ENCODE results near the gene LTB4R2. TPM values are rescaled to one million over a fixed set of nuclear protein-coding genes. Genes with fewer than 3 reads are reported as not detected.
"Not testable (repeated sequence)": the region's sequence is repeated elsewhere in the genome, so short reads cannot be mapped to it uniquely, and the experiment has no call there.

Gene LTB4R2
- total RNA-seq, 1 donor from 2014 or later = 7.9 TPM

DNA sequence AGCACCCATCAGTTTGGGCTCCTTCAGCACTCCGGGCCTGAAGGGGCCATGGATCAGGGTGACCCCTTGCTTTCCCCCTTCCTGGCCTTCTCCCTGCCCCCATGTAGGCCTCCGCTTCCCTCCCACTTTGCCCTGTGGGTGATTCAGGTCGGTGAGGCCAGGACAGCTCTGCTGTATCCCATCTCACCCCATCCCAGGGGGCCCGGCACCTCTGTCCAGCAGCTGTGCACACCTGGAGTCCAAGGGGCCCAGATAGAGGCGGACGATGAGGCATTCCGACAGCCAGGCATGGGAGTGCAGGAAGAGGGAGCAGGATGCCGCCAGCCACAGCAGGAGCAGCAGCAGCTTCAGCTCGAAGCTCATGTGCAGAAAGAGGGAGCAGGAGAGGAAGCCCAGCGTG lies 12.7 kb downstream of the LTB4R2 start:
- Mint-ChIP-seq H3K4me1 (ENCODE audit: low read depth) (peaks cover 12% of the 10 kb centered on the region), H3K9me3 (no peaks in the 10 kb centered on the region), H3K36me3 (ENCODE audit: low read depth) (no peaks in the 10 kb centered on the region), H3K27ac (no peak overlapping the region), H3K4me3 (ENCODE audit: low read depth) (no peak overlapping the region), H3K27me3 (ENCODE audit: low read depth) (peaks cover 11% of the 10 kb centered on the region)
- DNase-seq (ENCODE audit: low spot score) = no peak
- intact Hi-C loops (cut with micrococcal nuclease) = no loop called here

- H3K36me3 Mint-ChIP-seq (ENCODE audit: low read depth) = no peaks in the 10 kb centered on the region
- H3K4me3 Mint-ChIP-seq (ENCODE audit: low read depth) = no peak overlapping the region
- intact Hi-C loops (cut with micrococcal nuclease) = no loop called here
- DNase-seq (ENCODE audit: low spot score) = no peak
- H3K27me3 Mint-ChIP-seq (ENCODE audit: low read depth) = peaks cover 11% of the 10 kb centered on the region
- no peaks in the 10 kb centered on the region for H3K9me3 Mint-ChIP-seq
- no peak overlapping the region for H3K27ac Mint-ChIP-seq
- peaks cover 9% of the 10 kb centered on the region for H3K4me1 Mint-ChIP-seq (ENCODE audit: low read depth)
Measured at GRCh38 chr14:24323341-24323740, 13.4 kb downstream of the LTB4R2 start.

GRCh38 chr14:24324024-24324423 lies 14.1 kb downstream of the LTB4R2 start:
- DNase-seq (ENCODE audit: low spot score) = no peak
- Mint-ChIP-seq H3K4me1 (ENCODE audit: low read depth) (peaks cover 16% of the 10 kb centered on the region), H3K36me3 (ENCODE audit: low read depth) (no peaks in the 10 kb centered on the region), H3K27ac (no peak overlapping the region), H3K27me3 (ENCODE audit: low read depth) (peaks cover 11% of the 10 kb centered on the region), H3K9me3 (no peaks in the 10 kb centered on the region), H3K4me3 (ENCODE audit: low read depth) (no peak overlapping the region)
- intact Hi-C loops (cut with micrococcal nuclease) = no loop called here

DNA sequence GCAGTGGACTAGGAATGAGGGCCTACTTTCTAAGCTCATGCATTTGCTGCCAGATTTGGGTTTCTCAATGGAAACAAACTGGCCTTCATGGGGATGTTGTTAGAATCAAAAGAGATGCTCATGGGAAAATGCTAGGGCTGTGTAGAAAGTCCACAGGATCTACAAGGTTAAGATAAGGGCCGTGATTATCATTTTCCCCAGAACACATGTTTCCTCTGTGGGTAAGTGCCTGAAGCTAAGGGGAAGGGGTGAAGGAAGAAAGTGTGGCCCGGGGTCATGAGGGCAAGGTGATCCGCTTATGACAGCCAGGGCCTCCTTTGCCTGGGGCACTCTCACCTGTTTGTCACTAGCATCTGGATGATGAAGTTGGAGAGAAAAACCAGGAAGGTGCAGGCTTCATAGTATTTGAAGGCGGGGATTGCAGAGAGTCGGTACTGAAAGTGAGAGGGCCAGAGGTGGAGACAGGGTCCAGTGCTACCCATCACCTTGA lies 15.1 kb downstream of the LTB4R2 start:
- intact Hi-C loops (cut with micrococcal nuclease) = no loop called here
- H3K4me1 Mint-ChIP-seq (ENCODE audit: low read depth) = peaks cover 25% of the 10 kb centered on the region
- no peaks in the 10 kb centered on the region for H3K36me3 Mint-ChIP-seq (ENCODE audit: low read depth)
- no peak overlapping the region for H3K4me3 Mint-ChIP-seq (ENCODE audit: low read depth)
- peaks cover 4% of the 10 kb centered on the region for H3K27me3 Mint-ChIP-seq (ENCODE audit: low read depth)
- no peak for DNase-seq (ENCODE audit: low spot score)
- no peak overlapping the region for H3K27ac Mint-ChIP-seq
- no peaks in the 10 kb centered on the region for H3K9me3 Mint-ChIP-seq

- DNase-seq (ENCODE audit: low spot score) = no peak
- no peak overlapping the region for H3K4me3 Mint-ChIP-seq (ENCODE audit: low read depth)
- H3K9me3 Mint-ChIP-seq = no peaks in the 10 kb centered on the region
- peaks cover 7% of the 10 kb centered on the region for H3K27me3 Mint-ChIP-seq (ENCODE audit: low read depth)
- H3K4me1 Mint-ChIP-seq (ENCODE audit: low read depth) = peaks cover 27% of the 10 kb centered on the region
- no peaks in the 10 kb centered on the region for H3K36me3 Mint-ChIP-seq (ENCODE audit: low read depth)
- intact Hi-C loops (cut with micrococcal nuclease) = no loop called here
- no peak overlapping the region for H3K27ac Mint-ChIP-seq
Measured at GRCh38 chr14:24325963-24326362, 16.0 kb downstream of the LTB4R2 start.

DNA sequence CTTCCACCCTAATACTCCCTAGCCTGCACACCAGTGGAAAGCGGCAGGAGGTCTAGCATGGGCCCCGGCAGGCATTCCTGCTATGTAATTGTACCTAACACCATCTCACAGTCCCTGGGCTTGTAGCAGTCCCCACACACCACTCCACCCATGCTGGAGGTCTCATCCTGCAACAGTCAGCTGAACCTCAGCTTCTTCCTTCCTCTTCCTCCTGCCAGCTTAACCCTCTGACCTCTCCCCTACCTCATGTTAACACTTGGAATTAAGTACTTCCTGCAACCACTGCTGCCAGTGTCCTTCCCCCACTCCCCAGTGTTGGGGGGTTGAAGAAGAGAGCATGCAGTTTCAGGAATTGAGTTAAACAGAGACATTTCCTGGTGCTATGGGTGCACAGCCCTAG lies 17.4 kb downstream of the LTB4R2 start:
- no peaks in the 10 kb centered on the region for H3K9me3 Mint-ChIP-seq
- H3K36me3 Mint-ChIP-seq (ENCODE audit: low read depth) = no peaks in the 10 kb centered on the region
- H3K27ac Mint-ChIP-seq = no peak overlapping the region
- no peak overlapping the region for H3K4me3 Mint-ChIP-seq (ENCODE audit: low read depth)
- intact Hi-C loops (cut with micrococcal nuclease) = no loop called here
- H3K4me1 Mint-ChIP-seq (ENCODE audit: low read depth) = peaks cover 31% of the 10 kb centered on the region
- DNase-seq (ENCODE audit: low spot score) = no peak
- peaks cover 13% of the 10 kb centered on the region for H3K27me3 Mint-ChIP-seq (ENCODE audit: low read depth)

- peaks cover 34% of the 10 kb centered on the region for H3K4me1 Mint-ChIP-seq (ENCODE audit: low read depth)
- H3K4me3 Mint-ChIP-seq (ENCODE audit: low read depth); intact Hi-C loops (cut with micrococcal nuclease): not testable (repeated sequence)
Measured at GRCh38 chr14:24327914-24328313, 18.0 kb downstream of the LTB4R2 start.

DNA sequence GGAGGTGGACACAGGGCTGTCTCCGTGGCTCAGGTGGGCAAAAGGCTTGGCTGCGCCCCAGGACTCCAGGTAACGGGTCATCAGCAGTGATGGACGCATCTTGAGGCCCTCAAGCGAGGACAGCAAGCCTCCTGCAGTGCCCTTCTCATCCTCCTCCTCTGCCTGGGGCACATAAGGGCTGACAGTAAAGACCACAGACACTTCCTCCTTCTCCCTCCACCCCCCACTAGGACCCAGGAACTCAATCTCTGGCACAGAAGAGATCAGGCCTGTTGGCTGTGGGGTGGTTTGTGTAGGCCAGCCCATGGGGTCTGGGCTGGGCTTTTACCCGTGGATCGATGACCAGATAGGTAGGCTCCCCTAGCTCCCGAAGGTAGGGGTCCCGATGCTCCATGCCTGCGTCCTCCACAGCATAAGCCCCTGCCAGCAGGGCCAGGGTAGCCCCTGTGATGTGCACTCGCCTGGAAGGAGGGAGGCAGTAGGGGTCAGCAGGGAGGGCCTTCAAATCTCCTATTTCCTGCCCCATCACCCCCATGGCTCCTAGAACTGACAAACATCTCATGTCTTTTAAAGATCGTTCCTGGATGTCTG lies 19.2 kb downstream of the LTB4R2 start:
- no peak overlapping the region for H3K27ac Mint-ChIP-seq
- peaks cover 17% of the 10 kb centered on the region for H3K27me3 Mint-ChIP-seq (ENCODE audit: low read depth)
- peaks cover 38% of the 10 kb centered on the region for H3K4me1 Mint-ChIP-seq (ENCODE audit: low read depth)
- H3K36me3 Mint-ChIP-seq (ENCODE audit: low read depth) = no peaks in the 10 kb centered on the region
- intact Hi-C loops (cut with micrococcal nuclease) = no loop called here
- no peak overlapping the region for H3K4me3 Mint-ChIP-seq (ENCODE audit: low read depth)
- no peak for DNase-seq (ENCODE audit: low spot score)
- H3K9me3 Mint-ChIP-seq = no peaks in the 10 kb centered on the region

More at GRCh38 chr14:24327914-24328313, 18.0 kb downstream of the LTB4R2 start:
- DNase-seq (ENCODE audit: low spot score); H3K27ac Mint-ChIP-seq; H3K36me3 Mint-ChIP-seq (ENCODE audit: low read depth); H3K9me3 Mint-ChIP-seq: not testable (repeated sequence)
- H3K27me3 Mint-ChIP-seq (ENCODE audit: low read depth) = peaks cover 16% of the 10 kb centered on the region

DNA sequence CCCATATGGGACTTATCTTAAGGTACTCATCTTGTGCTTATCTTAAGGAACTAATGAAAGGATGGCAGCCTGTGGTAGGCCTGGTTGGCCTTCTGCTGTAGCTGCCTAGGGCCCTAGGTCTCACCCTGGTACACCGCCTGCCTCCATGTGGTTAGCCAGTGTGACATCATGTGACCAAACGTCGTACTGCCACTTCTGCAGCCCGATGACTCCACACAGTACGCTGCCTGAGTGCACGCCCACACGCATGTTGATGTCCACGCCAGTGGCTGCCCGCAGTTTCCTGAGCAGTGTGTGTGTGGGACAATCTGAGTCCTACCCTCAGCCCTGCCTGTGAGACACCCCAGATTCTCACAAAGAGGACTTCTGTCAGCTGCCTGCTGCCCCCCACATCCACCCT lies 19.8 kb downstream of the LTB4R2 start:
- H3K4me1 Mint-ChIP-seq (ENCODE audit: low read depth) = peaks cover 38% of the 10 kb centered on the region
- DNase-seq (ENCODE audit: low spot score) = no peak
- intact Hi-C loops (cut with micrococcal nuclease) = loop anchor here (10.0 kb wide), 1 partner anchor 335 kb away; no protein-coding TSS in a partner anchor
- no peak overlapping the region for H3K4me3 Mint-ChIP-seq (ENCODE audit: low read depth)
- H3K9me3 Mint-ChIP-seq = no peaks in the 10 kb centered on the region
- peaks cover 20% of the 10 kb centered on the region for H3K27me3 Mint-ChIP-seq (ENCODE audit: low read depth)
- H3K27ac Mint-ChIP-seq = no peak overlapping the region
- H3K36me3 Mint-ChIP-seq (ENCODE audit: low read depth) = no peaks in the 10 kb centered on the region

- DNase-seq (ENCODE audit: low spot score) = no peak
- Mint-ChIP-seq H3K27me3 (ENCODE audit: low read depth) (peaks cover 27% of the 10 kb centered on the region), H3K27ac (no peak overlapping the region), H3K36me3 (ENCODE audit: low read depth) (peaks cover 12% of the 10 kb centered on the region), H3K9me3 (no peaks in the 10 kb centered on the region), H3K4me3 (ENCODE audit: low read depth) (no peak overlapping the region), H3K4me1 (ENCODE audit: low read depth) (peaks cover 39% of the 10 kb centered on the region)
- intact Hi-C loops (cut with micrococcal nuclease) = loop anchor here (10.0 kb wide), 1 partner anchor 334 kb away; no protein-coding TSS in a partner anchor
Measured at GRCh38 chr14:24330973-24331674, 21.2 kb downstream of the LTB4R2 start.

GRCh38 chr14:24331731-24332267 lies 21.9 kb downstream of the LTB4R2 start:
- peak overlapping the region; percentile 66 for H3K4me3 Mint-ChIP-seq (ENCODE audit: low read depth)
- intact Hi-C loops (cut with micrococcal nuclease) = loop anchor here (1.0 to 10.0 kb wide), 3 partner anchors 17 to 333 kb away; partner anchors contain the start of gene TINF2

GRCh38 chr14:24332268-24332993 lies 22.5 kb downstream of the LTB4R2 start:
- DNase-seq (ENCODE audit: low spot score) = peak; percentile 82
- Mint-ChIP-seq H3K4me1 (ENCODE audit: low read depth) (peaks cover 36% of the 10 kb centered on the region), H3K9me3 (no peaks in the 10 kb centered on the region), H3K4me3 (ENCODE audit: low read depth) (peak overlapping the region; percentile 66), H3K36me3 (ENCODE audit: low read depth) (peaks cover 24% of the 10 kb centered on the region), H3K27ac (peak overlapping the region; percentile 3), H3K27me3 (ENCODE audit: low read depth) (peaks cover 27% of the 10 kb centered on the region)
- intact Hi-C loops (cut with micrococcal nuclease) = loop anchor here (1.0 to 10.0 kb wide), 3 partner anchors 18 to 332 kb away; partner anchors contain the start of gene TINF2

More at GRCh38 chr14:24331731-24332267, 21.9 kb downstream of the LTB4R2 start:
- H3K27me3 Mint-ChIP-seq (ENCODE audit: low read depth) = peaks cover 27% of the 10 kb centered on the region
- peak overlapping the region; percentile 3 for H3K27ac Mint-ChIP-seq
- H3K4me1 Mint-ChIP-seq (ENCODE audit: low read depth) = peaks cover 39% of the 10 kb centered on the region
- H3K36me3 Mint-ChIP-seq (ENCODE audit: low read depth) = peaks cover 19% of the 10 kb centered on the region
- no peak for DNase-seq (ENCODE audit: low spot score)
- no peaks in the 10 kb centered on the region for H3K9me3 Mint-ChIP-seq

Measured in activated T-helper 2 cell treated with anti-CD3 and anti-CD28 coated beads, Interferon-gamma antibody, Interleukin-2, Interleukin-4, amounts not matched to agents 10 μg/mL and 5 μg/mL and 100 μg/mL, durations not matched to agents 14 hours and 24 hours and 36 hours (primary cell).